Liver (tissue), 9 donors: ENCODE measurements around the gene SLC24A3. TPM values are rescaled to one million over a fixed set of nuclear protein-coding genes. Genes with fewer than 3 reads are reported as not detected.

Experiments used
- DNase-seq: peaks from one replicate; pipeline ENCODE4 v3.0.0-alpha.2; 2017; ENCODE audit warnings: low spot score
- H3K27ac ChIP-seq, 2 donors: one replicate each; pipeline ENCODE4 v1.7.0; 2013; ENCODE audit warnings: inconsistent platforms in 2 of 2, low read length in 2 of 2, control low read depth in 1 of 2, low read depth in 1 of 2, mild to moderate bottlenecking in 1 of 2
- H3K27me3 ChIP-seq, 4 donors: one replicate each; pipeline versions ENCODE4 v1.6.1 to v1.7.0; 2013; ENCODE audit warnings: low read length in 3 of 4, inconsistent platforms in 1 of 4, mild to moderate bottlenecking in 1 of 4, moderate library complexity in 1 of 4; ENCODE audit not compliant: control insufficient read depth in 4 of 4, insufficient read depth in 4 of 4
- H3K36me3 ChIP-seq, 4 donors: one replicate each; pipeline versions ENCODE4 v1.6.1 to v1.7.0; 2013; ENCODE audit warnings: low read length in 3 of 4, mild to moderate bottlenecking in 3 of 4, low read depth in 1 of 4, moderate library complexity in 1 of 4; ENCODE audit not compliant: control insufficient read depth in 4 of 4, insufficient read depth in 3 of 4
- H3K4me1 ChIP-seq, 4 donors: one replicate each; pipeline versions ENCODE4 v1.6.1 to v1.7.0; 2013; ENCODE audit warnings: low read length in 3 of 4, mild to moderate bottlenecking in 3 of 4, moderate library complexity in 1 of 4; ENCODE audit not compliant: control insufficient read depth in 4 of 4, insufficient read depth in 4 of 4
- H3K4me3 ChIP-seq, 3 donors: one replicate each; pipeline versions ENCODE4 v1.6.1 to v1.7.0; 2013; ENCODE audit warnings: low read length in 3 of 3, control low read depth in 1 of 3, low read depth in 1 of 3, mild to moderate bottlenecking in 1 of 3
- H3K9ac ChIP-seq, 2 donors: one replicate each; pipeline ENCODE4 v1.7.0; 2013; ENCODE audit warnings: low read length in 2 of 2, mild to moderate bottlenecking in 2 of 2, moderate library complexity in 2 of 2, control low read depth in 1 of 2, low read depth in 1 of 2
- H3K9me3 ChIP-seq, 4 donors: one replicate each; pipeline versions ENCODE4 v1.6.1 to v1.7.0; 2013; ENCODE audit warnings: low read length in 3 of 4; ENCODE audit not compliant: control insufficient read depth in 4 of 4
- EGR1 ChIP-seq, 2 donors: IDR thresholded peaks; 2 replicates each; pipeline ENCODE4 v1.6.1; 2016 to 2018; ENCODE audit warnings: antibody characterized with exemption in 2 of 2, low read depth in 2 of 2
- FOXA1 ChIP-seq: IDR thresholded peaks from 2 replicates; pipeline ENCODE4 v1.6.1; 2016; ENCODE audit warnings: antibody characterized with exemption
- FOXA2 ChIP-seq: IDR thresholded peaks from 2 replicates; pipeline ENCODE4 v1.6.1; 2016; ENCODE audit warnings: antibody characterized with exemption
- GABPA ChIP-seq, 2 donors: IDR thresholded peaks in 1 of 2; conservative IDR thresholded peaks in 1 of 2; 2 replicates each; pipeline ENCODE4 v1.6.1; 2016; ENCODE audit warnings: antibody characterized with exemption in 2 of 2, mild to moderate bottlenecking in 1 of 2, moderate library complexity in 1 of 2
- HNF4A ChIP-seq, 2 donors: conservative IDR thresholded peaks; 2 replicates each; pipeline ENCODE4 v1.6.1; 2016; ENCODE audit warnings: antibody characterized with exemption in 2 of 2, mild to moderate bottlenecking in 2 of 2
- HNF4G ChIP-seq: IDR thresholded peaks from 2 replicates; pipeline ENCODE4 v1.6.1; 2016; ENCODE audit warnings: antibody characterized with exemption
- JUND ChIP-seq, 2 donors: IDR thresholded peaks; 2 replicates each; pipeline ENCODE4 v1.6.1; 2016; ENCODE audit warnings: antibody characterized with exemption in 2 of 2
- MAX ChIP-seq: IDR thresholded peaks from 2 replicates; pipeline ENCODE4 v1.6.1; 2016; ENCODE audit warnings: antibody characterized with exemption
- NR2F2 ChIP-seq: IDR thresholded peaks from 2 replicates; pipeline ENCODE4 v1.6.1; 2016; ENCODE audit warnings: antibody characterized with exemption
- RAD21 ChIP-seq, 2 donors: IDR thresholded peaks; 2 replicates each; pipeline ENCODE4 v1.6.1; 2016; ENCODE audit warnings: antibody characterized with exemption in 2 of 2, mild to moderate bottlenecking in 2 of 2
- REST ChIP-seq: IDR thresholded peaks from 2 replicates; pipeline ENCODE4 v1.6.1; 2016; ENCODE audit warnings: antibody characterized with exemption, mild to moderate bottlenecking
- RXRA ChIP-seq, 2 donors: IDR thresholded peaks; 2 replicates each; pipeline ENCODE4 v1.6.1; 2017 to 2018; ENCODE audit warnings: antibody characterized with exemption in 2 of 2, mild to moderate bottlenecking in 1 of 2
- SP1 ChIP-seq: IDR thresholded peaks from 2 replicates; pipeline ENCODE4 v1.6.1; 2018; ENCODE audit warnings: antibody characterized with exemption, mild to moderate bottlenecking
- TAF1 ChIP-seq: conservative IDR thresholded peaks from 2 replicates; pipeline ENCODE4 v1.6.1; 2016; ENCODE audit warnings: antibody characterized with exemption, mild to moderate bottlenecking
- YY1 ChIP-seq: IDR thresholded peaks from 2 replicates; pipeline ENCODE4 v1.6.1; 2016; ENCODE audit warnings: antibody characterized with exemption, mild to moderate bottlenecking
- ZBTB33 ChIP-seq: IDR thresholded peaks from 2 replicates; pipeline ENCODE4 v1.6.1; 2016; ENCODE audit warnings: antibody characterized with exemption
- WGBS: extraction: QIAGEN DNeasy Blood & Tissue Kit; methylation state at CpG from one replicate; pipeline ENCODE4 v1.1.7; 2013; 5-methylcytosine and 5-hydroxymethylcytosine counted together
- polyA plus RNA-seq, 2 donors: library from polyadenylated mRNA; stranded (reverse) in 1 of 2; unstranded in 1 of 2; fragments of 200-250 nt in 1 of 2; fragments of >200 nt in 1 of 2; fragmentation: Nextera tagmentation in 1 of 2; extraction: Ambion mirVana in 1 of 2; gene quantifications; one replicate each; pipeline versions ENCODE4 v1.2.1 to v1.2.3, GENCODE V29; 2013 to 2015
- total RNA-seq, 2 donors: library from RNA; depleted of rRNA; stranded (reverse); fragments of >200 nt; gene quantifications; one replicate each; pipeline ENCODE4 v1.2.3, GENCODE V29; 2014
- TF ChIP-seq, protein P1 (sequence below): fragments of 150-350 bp; IDR thresholded peaks from 2 replicates; pipeline ENCODE4 v1.5.1; 2017; ENCODE audit warnings: improper control_type of control experiment, low read depth, low read length; ENCODE audit not compliant: missing input control
- TF ChIP-seq, protein P2 (sequence below): IDR thresholded peaks from 2 replicates; pipeline ENCODE4 v1.6.1; 2016; ENCODE audit warnings: antibody characterized with exemption
- donor health status: healthy.
- donor health status: healthy.
- donor health status: healthy.
- donor health status: healthy.
- donor health status: healthy.

SLC24A3 gene
- total and polyA plus RNA-seq, 4 donors, result 0.28 to 1.8 (median 0.46) TPM

GRCh38 chr20:19690462-19690861 is 478.0 kb downstream of the SLC24A3 start:
- no peak for DNase-seq
- H3K36me3 ChIP-seq, result no peaks in the 10 kb centered on the region
- H3K27me3 ChIP-seq, result no peaks in the 10 kb centered on the region
- no peaks in the 10 kb centered on the region for H3K4me1 ChIP-seq
- no peak overlapping the region for H3K9ac ChIP-seq
- H3K9me3 ChIP-seq, result no peaks in the 10 kb centered on the region
- H3K27ac ChIP-seq, result no peak overlapping the region
- TF ChIP-seq MAX (no peak), RAD21 (IDR thresholded peaks at IDR 0.05) (no peak), NR2F2 (no peak), SP1 (no peak), REST (no peak), TAF1 (no peak), ZBTB33 (no peak), RXRA (IDR thresholded peaks at IDR 0.05) (no peak), FOXA1 (no peak), GABPA (IDR thresholded peaks at IDR 0.05 in 1 of 2, conservative IDR thresholded peaks at IDR 0.05 in 1 of 2) (no peak), FOXA2 (no peak), HNF4A (conservative IDR thresholded peaks at IDR 0.05) (no peak), JUND (IDR thresholded peaks at IDR 0.05) (no peak), HNF4G (no peak), EGR1 (IDR thresholded peaks at IDR 0.05; ENCODE audit: low read depth in 2 of 2) (no peak), YY1 (no peak)
- TF ChIP-seq, protein P1, sequence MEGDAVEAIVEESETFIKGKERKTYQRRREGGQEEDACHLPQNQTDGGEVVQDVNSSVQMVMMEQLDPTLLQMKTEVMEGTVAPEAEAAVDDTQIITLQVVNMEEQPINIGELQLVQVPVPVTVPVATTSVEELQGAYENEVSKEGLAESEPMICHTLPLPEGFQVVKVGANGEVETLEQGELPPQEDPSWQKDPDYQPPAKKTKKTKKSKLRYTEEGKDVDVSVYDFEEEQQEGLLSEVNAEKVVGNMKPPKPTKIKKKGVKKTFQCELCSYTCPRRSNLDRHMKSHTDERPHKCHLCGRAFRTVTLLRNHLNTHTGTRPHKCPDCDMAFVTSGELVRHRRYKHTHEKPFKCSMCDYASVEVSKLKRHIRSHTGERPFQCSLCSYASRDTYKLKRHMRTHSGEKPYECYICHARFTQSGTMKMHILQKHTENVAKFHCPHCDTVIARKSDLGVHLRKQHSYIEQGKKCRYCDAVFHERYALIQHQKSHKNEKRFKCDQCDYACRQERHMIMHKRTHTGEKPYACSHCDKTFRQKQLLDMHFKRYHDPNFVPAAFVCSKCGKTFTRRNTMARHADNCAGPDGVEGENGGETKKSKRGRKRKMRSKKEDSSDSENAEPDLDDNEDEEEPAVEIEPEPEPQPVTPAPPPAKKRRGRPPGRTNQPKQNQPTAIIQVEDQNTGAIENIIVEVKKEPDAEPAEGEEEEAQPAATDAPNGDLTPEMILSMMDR, result no peak
- TF ChIP-seq, protein P2, sequence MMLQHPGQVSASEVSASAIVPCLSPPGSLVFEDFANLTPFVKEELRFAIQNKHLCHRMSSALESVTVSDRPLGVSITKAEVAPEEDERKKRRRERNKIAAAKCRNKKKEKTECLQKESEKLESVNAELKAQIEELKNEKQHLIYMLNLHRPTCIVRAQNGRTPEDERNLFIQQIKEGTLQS, result no peak
- WGBS, result 62% methylated on average over 5 of the region's 5 CpGs
- no peak overlapping the region for H3K4me3 ChIP-seq
